Measurements from ENCODE around the gene STAC.
"Not testable (repeated sequence)": the region's sequence is repeated elsewhere in the genome, so short reads cannot be mapped to it uniquely, and the experiment has no call there.

The STAC gene

DNA sequence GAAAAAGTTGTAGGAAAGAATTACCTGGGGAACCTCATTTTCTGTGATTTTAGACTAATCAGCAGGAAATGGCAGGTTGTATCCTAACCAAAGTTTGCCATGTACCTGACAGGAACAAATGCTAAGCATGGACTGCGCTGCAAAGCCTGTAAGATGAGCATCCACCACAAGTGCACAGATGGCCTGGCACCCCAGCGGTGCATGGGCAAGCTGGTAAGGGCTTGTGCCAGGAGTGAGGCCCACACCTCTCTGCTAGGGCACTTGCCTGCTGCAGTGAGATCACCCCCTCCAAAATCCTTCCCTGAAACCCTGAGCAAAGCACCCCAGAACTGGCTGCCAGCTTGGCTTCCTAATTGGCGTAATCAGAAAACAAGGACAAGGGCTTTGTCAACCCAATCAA is 102.6 kb downstream of the STAC start:
- FAIRE-seq, result no peak

DNA sequence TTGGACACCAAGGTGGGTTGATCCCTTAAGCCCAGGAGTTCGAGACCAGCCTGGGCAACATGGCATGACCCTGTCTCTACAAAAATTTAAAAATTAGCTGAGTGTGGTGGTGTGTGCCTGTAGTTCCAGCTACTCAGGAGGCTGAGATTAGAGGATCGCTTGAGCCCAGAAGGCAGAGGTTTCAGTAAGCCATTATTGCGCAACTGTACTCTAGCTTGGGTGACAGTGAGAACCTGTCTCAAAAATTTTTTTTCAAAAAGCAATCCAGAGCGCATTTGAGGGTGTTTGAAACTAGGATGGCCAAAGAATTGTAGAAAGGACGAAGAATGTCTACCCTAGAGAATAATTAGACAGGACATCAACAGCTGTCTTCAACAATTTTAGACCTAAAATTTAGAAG is 103.4 kb downstream of the STAC start:
- no peak for FAIRE-seq

DNA sequence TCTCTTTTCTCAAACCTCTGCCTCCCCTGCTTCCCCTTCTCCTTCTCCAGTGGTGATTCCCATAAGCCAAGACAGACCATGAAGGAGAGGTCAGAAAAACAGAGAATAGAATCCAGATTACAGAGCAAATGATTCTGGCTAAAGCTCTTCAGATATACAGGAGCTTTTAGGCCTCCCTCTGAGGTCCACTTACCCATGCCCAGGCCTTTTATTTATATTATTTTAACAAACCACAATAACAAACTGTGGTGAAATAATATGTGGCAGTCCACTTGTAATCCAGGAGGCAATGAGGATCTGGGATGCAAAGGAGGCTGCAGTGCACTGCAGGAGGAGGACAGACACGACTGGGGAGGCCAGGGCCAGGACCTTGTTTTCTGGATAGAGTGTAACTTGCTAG is 104.1 kb downstream of the STAC start:
- FAIRE-seq, result no peak

DNA sequence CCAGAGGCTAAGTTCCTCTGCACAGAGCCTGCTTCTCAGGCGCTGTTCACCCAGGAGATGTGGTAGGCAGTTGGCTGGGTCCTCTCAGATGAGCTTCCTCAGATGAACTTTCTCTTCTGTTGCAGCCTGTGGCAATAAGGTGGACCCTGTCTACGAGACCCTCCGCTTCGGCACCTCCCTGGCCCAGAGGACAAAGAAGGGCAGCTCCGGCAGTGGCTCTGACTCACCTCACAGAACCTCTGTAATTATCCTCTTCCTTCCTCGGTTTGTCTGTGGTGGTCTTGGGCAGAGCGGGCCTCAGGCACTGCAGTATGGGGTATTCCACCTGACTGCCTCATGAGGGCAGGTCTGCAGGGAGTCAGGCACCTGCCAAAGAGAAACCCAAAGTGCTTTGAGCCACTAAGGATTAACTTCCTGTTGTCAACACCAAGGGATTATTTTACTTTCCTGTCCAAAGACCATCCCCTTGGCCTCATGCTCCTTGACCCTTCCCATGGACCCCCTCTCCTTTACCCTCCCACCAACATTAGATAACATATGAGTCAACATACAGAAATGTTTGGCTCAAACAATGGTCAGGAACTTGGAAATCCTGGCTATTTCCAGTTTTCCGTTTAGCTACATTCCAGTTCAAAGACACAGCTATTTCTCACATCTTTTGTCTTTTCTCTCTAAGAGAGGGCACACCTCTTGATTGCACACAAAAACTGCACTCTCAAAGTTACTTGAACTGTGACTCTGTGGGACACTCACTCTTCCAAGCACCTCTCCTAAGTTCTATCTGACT is 105.9 kb downstream of the STAC start:
- no peak for FAIRE-seq

DNA sequence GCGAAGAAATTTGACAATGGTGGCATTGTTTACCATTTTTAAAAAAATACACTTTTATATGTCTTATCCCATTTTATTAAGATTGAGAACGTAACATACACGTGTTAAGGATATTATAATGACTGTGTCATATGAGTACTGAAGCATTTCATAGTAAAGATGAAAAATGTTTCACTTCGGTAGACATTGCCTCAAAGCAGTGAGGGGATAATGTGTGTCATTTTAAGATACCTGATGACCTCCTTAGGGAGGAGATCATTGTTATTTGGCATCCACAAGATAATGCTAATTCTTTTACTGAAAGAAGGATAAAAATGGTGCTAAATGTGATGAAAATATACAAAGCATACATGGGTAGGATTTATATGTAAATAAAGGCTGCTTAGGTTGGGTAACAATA is 107.3 kb downstream of the STAC start:
- FAIRE-seq, result no peak

DNA sequence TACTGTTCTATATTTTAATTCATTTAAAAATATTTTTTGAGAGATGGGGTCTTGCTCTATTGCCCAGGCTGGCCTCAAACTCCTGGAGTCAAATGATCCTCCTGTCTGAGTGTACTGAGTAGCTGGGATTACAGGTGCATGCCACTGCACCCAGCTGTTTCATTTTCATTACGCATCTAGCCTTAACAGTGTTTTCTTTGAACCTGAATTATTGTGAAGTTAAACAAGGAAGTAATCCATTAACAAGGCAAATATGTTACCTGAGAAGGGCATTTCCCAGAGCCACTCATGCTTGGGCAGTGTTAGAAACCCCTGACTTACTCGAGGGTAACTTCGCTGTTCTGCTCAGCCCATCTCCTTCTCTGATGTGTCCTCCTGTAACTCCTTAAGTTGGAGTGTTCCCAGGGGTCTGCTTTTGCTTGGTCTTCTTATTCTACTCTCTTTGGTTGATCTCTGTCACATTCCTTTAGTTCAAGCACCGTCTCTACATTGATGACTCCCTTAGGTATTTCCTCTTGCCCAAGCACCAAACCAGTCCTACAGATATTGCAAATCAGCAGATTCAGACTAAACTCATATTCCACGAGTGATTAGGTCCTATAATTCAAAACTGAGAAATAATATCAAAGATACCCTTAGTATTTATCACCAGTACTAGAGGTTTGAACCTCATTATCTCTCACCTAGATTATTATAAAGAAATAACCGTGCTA is 107.9 kb downstream of the STAC start:
- no peak for FAIRE-seq

DNA sequence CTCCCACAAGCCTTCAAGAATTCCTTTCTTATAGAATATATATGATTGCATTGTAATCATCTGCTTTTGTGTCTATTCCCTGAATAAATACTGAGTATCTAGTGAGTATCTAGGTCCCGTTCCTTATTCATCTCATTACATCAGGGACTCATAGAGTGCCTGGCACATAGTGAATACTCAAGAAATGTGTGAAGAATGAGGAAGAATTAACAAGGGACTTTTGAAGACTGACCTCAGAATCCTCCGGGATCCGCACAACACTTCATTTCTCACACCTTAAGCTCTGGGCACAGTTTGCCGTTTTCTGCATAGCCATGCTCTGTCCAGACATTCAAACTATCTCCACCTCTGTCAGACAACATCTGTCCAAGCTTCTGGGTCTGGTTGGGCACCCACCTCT is 108.8 kb downstream of the STAC start:
- no peak for FAIRE-seq

DNA sequence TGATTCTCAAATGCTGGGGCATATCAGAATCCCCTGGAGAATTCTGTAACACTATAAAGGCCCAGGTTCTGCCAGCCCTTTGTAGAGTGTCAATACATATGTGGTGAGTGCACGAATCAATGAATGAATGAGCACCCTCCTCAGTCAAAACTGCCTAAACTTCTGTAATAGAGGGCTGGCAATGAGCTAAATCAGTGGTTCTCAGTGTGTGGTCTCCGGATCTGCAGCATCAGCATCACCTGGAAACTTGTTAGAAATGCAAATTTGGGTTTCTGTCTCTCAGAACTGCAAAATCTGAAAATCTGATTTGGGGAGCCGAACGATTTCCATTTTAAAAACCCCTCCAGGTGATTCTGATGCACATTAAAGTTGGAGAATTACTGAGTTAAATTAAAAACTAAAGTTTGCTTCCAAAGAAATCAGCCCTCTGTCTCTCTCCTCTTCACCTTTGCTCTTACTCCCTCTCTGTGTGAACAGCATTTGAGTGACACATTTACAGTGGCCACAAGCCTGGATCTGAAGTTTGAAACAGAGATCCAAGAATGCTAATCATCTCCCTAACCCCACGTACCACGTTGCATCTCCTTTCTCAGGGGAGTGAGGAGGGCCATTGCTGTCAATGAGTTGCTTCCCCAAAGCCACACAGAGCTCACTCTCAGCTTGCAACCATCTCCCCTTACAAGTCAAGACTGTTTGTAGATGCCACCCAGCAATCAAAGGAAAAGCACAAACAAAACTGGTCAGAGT is 109.5 kb downstream of the STAC start:
- FAIRE-seq, result no peak

DNA sequence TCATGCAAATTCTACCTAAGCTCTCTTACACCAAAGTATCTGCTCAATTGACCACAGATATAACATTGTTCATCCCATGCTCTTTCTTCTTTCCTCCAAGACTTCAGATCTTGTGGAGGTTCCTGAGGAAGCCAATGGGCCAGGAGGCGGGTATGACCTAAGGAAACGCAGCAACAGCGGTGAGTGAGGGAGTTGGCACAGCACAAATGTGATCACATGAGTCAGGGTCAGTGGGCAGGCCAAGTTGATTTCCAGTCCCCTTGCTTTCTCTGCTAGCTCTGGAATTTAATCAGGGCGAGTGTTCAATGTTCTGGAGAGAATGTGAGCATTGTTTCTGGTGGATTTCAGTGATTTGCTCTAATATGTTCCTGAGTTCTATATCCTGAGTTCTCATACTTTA is 112.7 kb downstream of the STAC start:
- no peak for FAIRE-seq

DNA sequence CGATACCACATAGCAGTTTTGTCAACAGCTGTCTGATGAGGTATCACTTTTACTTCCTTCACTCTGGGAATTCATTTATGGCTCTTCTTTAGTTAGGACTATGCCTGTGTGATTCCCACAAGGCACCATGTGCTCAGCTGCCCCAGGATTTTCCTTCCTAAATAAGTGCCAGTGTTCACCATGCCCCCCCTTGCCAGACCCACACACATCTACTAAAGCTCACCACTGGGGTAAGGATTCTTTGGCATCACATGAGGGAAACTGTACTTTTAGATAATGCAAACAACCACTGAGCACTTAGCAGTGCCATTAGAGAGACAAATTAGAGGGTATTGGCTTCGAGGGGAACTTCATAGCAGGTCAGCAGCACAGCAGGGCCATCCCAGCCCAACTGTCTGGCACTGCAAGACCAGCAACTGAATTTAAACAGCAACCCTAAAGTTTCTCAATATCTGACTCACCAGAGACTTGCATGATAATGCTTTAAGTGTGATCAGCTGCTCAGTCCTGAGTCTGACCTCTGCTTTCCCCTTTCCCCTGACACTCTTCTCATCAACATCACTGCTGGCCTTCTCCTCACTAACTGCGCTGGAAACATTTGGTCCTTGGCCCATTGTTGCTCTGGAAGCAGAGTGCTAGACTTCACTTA is 114.3 kb downstream of the STAC start:
- FAIRE-seq, result no peak

DNA sequence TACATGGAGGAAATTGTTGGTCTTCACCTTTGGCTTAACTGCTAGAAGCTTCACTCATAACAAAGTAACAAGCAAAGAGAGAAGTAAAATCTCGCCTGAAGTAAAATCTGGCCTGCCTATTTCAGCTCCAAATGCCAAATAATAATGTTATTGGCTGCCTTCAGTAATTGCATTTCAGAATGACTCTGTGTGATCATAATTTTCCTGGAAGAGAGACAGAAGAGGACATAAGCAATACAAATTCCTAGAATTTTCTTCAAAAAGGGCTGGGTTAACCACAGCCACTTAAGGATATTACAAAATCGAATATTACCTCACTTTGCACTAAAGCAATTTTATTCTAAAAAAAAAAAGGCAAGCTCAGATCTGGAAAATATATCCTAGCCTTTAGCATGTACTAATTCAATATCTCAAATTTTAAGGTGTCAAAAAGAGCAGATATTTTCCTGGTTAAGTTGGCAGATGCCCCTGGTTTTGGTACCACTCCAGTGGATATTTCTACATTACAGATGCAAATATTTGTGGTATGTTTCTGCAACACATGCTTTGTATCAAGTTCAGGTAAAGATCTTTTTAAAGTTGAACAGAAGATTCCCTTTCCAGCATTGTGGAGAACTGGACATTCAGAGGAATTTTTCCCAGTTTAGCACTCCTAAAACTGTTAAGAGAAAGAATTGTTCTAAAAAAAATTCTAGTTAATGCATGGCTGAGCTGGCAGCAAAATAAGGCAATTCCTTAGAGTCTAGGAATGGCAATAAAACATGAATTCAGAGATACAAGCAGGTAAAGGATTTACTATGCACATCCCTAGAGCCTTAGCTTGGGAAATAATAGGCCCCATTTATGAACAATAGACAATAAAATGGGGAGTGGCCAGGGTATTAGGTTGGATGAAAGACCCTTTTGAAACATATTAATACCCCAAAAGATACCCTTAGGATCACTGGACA is 116.7 kb downstream of the STAC start:
- no peak for FAIRE-seq

DNA sequence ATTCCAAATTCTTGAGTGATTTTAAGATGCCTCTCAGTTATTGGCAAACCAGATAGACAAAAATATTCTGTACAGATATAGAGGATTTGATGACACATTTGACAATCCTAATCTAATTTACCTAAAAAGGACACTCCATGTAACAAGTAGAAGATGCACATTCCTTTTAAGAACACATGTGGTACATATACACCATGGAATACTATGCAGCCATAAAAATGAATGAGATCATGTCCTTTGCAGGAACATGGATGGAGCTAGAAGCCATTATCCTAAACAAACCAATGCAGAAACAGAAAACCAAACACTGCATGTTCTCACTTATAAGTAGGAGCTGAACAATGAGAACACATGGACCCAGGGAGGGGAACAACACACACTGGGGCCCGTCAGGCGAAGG is 119.7 kb downstream of the STAC start:
- not testable (repeated sequence) for FAIRE-seq

DNA sequence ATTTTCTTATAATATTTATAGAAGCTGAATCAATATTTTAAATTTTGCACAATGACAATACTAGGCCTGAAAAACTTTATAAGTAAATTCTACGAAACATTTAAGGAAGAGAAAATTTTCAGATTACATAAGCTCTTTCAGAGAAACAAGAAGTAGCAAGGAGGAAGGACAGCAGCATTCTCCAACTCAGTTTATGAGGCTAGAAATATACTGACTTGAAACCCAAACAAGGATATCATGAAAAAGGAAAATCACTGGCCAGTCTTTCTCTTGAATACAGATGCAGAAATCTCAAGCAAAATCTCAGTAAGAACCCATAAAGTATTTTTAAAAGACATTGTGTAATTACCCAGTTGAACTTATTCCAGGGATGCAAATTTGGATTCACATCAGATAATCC is 121.3 kb downstream of the STAC start:
- no peak for FAIRE-seq

DNA sequence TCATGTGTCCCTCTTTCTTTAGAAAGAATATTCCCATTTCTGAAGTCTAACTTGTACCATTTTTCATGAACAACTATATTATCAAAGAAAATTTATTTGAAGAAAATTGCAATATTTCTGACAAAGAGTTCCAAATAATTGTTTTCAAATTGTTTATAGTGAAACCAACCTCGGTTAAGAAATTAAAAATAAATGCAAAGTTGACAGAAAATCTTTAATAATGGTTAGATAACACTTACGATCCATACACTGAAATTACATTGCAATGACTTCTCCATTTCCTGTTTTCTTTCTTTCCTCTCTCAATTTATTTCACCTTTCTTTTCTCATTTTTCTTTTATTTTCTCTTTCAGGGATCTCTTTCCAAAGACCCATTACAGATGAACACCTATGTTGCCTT is 125.1 kb downstream of the STAC start:
- FAIRE-seq, result no peak

DNA sequence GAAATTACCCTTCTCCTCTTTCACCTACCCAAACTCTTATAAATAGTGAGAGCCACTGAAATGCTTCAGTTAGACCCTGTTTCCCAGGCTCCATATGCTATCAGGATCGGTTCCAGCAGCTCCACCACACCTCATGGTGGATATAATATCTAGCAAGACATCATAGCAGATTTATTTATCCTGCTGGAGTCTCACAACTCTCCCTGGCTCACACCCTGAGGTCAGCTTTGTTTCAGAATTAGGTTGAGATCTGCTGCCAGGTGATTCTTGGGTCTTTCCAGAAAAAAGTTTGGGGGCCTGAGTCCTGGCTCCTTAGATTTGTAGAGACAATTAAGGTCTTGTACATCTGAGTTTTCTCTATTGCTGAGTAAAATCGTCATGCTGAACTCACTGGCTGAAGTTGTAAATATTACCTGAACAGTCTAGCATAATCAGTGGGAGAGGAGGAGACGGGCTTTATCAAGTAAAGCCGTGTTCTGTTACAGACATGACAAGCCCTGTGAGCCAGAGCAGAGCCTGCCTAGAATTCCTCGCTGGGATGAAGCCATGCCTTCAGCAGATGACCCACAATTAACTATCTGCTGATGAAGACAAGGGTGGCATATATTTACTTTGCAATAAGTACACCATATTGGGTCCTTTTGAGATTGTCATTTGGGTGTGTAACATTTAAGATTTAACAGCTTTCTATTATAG is 131.6 kb downstream of the STAC start:
- FAIRE-seq, result no peak

DNA sequence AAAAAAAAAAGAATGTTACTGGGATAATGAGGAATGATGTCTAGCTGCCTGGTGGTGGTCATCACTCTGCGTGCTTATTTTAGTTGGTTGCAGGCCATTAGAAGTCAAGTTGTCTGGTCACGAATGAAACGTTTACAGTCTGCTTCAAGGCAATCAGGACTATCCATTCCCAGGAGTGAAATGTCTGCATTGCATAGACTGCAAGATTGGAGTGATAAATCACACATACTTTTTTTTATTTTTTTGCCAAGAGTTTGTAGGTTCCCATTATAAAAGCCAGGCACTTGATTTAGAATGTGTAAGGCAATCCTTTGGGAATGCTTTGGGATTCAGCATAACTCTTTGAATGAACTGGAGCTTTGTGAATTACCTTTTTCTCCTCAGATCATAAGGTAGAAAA is 132.3 kb downstream of the STAC start:
- no peak for FAIRE-seq

DNA sequence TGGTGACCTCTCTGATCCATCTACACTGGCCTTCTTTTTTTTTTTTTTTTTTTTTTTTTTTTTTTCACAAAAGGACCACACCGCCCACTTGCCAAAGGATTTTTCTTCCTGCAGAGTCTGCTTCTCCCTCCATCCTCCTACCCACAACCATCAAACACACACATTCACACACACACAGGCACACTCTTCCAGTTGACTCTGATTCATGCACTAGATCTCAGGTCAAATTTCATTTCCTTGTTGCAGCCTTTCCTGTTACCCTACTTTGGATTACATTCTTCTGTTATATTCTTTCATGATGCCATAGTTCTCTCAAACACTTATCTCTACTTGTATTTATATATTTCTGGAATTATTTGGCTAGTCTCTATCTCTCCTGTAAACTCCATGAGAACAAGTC is 133.9 kb downstream of the STAC start:
- no peak for FAIRE-seq

DNA sequence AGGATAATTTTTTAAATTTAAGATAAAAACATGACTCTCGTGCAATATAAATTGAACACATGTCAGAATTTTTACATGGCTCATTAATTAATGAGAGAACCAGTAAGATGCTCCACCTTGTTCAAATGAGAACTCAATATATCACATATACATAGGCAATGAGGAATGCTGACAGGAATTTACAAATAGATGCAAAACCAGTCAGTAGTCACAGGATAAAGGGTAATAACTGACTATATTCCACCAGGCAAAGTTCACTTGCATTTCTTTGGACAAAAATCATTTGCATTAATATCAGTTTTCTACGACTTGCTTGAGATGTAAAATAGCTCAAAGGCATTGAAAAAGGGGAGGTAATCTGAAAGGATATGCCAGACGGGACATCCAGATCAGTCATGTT is 139.4 kb downstream of the STAC start:
- FAIRE-seq, result no peak

DNA sequence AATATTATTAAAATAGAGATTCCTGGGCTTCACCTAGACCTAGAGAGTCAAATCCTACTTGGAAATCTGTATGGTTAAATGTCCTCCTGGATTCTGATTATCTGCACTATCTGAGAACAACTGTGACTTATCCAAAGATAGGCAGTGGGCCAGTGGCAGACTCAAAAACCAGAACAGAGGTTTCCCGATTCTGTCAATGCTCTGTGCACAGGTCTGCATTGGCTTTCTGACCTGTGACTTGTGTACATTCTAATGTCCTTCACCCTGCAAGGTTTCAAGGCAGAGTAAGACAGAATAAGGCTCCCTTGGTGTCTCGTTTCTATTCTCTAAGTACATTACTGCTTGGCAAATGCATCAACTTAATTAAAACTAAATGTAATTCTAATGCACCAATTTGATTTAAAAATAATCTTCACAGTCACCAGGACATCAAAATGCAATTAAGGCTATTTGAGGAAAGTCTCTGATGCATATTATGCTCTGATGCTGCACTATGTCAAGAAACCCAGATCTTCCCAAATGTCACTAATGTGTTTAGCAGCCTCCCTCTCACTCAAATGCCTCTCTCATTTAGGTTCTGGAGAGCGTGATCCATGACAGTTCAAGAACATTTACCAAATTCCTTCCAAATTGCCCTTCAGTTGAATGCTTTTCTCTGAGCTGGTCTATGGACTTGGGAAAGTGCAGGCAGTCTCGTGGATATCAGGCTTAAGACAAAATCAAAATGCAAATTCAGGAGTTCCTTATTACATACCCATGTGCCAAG is 140.1 kb downstream of the STAC start:
- FAIRE-seq, result no peak

DNA sequence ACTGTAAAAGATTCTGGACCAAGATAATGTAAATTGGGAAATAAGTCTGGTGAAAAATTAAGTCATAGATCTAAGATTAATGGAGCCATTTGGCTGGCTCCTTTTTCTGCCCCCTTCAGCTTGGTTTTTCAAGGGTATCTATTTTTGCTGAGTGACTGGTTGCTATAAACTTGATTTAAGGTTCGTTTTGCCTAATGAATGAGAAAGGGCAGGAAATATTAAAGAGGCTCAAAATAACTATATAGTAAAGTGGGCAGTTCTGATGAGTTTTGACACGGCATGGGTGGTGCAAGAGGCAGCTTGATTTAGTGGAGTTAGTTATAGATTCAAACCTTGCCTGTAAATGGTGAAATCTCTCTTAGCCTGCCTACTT is 140.7 kb downstream of the STAC start:
- FAIRE-seq, result no peak

DNA sequence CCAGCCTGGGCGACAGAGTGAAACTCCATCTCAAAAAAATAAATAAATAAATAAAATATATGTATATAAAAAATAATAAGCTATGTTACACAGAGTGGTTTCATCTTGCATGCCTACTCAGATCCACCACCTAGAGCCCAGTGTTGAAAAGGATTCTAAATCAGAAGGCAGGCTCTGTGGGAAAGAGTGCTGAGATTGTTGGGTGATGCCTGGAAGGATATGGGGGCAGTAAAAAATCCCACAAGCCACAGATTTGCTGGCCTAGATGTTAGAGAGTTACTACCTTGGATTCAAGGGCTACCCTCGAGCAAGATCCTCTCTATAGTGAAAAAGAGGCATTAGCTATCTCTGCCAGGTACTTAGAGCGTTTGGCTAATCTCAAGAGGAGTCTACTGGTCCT is 144.3 kb downstream of the STAC start:
- FAIRE-seq, result no peak
